ENCODE measurements around the gene TCF20. TPM values are rescaled to one million over a fixed set of nuclear protein-coding genes. Genes with fewer than 3 reads are reported as not detected.

Gene TCF20
- total and polyA plus RNA-seq, 12 donors: 5.6 to 43.9 (median 24.3) TPM

DNA sequence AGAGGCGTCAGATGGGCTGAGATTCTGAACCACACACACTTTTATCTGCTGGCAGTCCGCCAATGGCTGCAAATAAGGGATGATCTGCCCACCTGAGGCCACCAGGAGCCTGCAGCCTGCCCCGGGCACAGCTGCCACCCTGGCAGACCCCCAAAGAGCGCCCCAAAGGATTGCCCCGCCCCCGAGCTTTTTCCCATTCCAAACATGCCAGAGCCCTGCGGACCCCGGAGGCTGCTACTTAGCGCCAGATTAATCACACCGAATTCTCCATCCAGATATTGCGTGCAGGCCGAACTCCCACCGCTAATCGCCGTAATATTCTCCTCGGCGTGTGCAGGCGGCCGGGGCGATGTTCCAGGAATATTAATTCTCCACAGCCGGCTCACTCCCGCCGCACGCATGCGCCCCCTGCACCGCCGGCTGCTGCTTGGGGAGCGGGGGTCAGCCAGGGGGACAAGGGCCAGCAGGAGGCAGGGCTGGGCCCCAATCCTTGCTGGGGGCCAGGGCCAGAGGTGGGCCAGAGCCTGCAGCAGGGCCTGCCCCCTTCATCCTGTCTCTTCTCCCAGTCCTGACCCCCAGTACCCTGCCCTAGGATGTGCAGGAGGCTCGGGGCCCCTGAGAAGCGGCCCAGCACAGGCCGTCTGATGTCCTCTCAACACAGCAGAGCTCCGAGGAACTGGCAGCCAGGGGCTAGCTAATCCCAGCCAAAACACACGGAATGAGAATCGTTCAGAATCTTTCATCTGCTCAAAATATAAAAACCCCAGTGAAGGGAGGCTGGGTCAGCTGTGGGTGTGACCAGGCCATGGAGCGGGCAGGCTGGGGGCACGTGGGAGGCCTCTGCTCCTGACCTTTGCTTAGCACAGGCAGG, 19.5 kb upstream of the TCF20 start:
- Histone ChIP-seq H3K4me1 (replicated peaks in 1 of 2) (no peaks in the 10 kb centered on the region), H3K27me3 (peaks cover 6% of the 10 kb centered on the region), H3K36me3 (replicated peaks in 1 of 2) (no peaks in the 10 kb centered on the region), H3K4me3 (no peak overlapping the region), H3K9me3 (replicated peaks in 1 of 3) (no peaks in the 10 kb centered on the region), H3K27ac (peak overlapping the region in 1 of 5 donors; percentile 21)
- intact Hi-C loops (cut with DNase I): loop anchor here in 1 of 2 donors (10.0 kb wide), 1 partner anchor 135 kb away; no protein-coding TSS in a partner anchor
- TF ChIP-seq POLR2A (IDR thresholded peaks at IDR 0.05) (no peak), CTCF (IDR thresholded peaks at IDR 0.05) (no peak)
- WGBS, 4 donors: 74 to 78% (median 75%) methylated on average over 23 to 36 of the region's 36 CpGs
- no peak for DNase-seq

DNA sequence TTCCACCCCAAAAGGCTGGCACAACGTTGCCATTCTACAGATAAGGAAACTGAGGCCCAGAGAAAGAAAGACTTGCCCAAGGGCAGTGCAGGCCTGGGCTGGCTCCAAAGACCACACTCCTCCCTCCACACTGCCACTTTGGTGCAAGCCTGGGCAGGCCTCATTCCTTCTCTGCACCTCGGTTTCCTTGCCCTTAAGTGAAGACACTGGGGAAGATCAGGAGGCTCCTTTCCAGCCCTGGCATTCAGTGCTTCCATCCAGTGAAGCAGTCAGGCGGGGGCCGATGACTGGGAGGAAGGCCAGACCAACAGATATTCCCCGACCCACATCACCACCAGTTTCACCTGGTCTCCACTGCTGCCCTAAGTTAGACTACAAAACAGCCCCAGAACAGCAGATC, 18.3 kb upstream of the TCF20 start:
- Histone ChIP-seq H3K4me3 (no peak overlapping the region), H3K27me3 (peaks cover 11% of the 10 kb centered on the region), H3K36me3 (replicated peaks in 1 of 2) (no peaks in the 10 kb centered on the region), H3K9me3 (replicated peaks in 1 of 3) (no peaks in the 10 kb centered on the region), H3K4me1 (replicated peaks in 1 of 2) (peaks cover 0 to 4% of the 10 kb centered on the region in 2 donors), H3K27ac (no peak overlapping the region)
- no peak for DNase-seq
- intact Hi-C loops (cut with DNase I): no loop called here
- 84 to 97% (median 89%) methylated on average over 5 of the region's 5 CpGs for WGBS, 4 donors
- TF ChIP-seq CTCF (IDR thresholded peaks at IDR 0.05) (no peak), POLR2A (IDR thresholded peaks at IDR 0.05) (no peak)

DNA sequence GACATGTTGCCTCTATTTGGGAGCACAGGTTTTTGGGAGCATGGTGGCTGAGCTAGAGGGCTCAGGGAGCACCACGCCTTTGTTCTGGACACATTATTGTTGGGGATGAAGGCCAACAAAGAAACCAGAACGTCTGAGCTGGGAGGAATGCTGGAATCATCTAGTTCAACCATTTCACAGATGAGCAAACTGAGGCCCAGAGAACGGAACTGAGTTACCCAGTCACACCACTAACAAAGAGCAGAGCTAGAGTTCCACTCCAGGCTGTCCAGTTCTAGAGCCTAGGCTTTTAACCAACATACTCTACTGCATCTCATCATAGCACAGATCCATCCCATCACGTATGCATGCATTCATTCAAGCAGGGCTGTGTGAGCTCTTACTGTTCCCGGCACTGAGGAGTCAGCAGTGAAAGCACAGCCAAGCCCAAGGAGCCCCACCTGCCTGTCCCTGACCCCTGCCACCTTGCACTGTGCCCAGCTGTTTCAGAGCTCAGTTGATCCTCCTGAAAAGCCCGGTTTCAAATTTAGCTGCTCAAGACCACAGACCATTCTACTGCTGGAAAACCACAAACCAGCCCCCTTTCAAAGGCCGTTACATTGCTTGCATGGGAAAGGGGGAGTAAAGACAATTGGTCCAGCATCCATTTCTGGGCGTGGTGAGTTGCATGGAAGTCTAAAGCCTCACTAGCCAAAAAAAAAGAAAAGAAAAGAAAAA, 16.9 kb upstream of the TCF20 start:
- no peak for DNase-seq
- H3K4me3 ChIP-seq: no peak overlapping the region
- H3K27ac ChIP-seq: no peak overlapping the region
- H3K27me3 ChIP-seq: peaks cover 11% of the 10 kb centered on the region
- H3K4me1 ChIP-seq (replicated peaks in 1 of 2): peaks cover 0 to 5% of the 10 kb centered on the region in 2 donors
- WGBS, 4 donors: 70 to 78% (median 73%) methylated on average over 8 of the region's 8 CpGs
- no peaks in the 10 kb centered on the region for H3K36me3 ChIP-seq (replicated peaks in 1 of 2)
- no peaks in the 10 kb centered on the region for H3K9me3 ChIP-seq (replicated peaks in 1 of 3)
- intact Hi-C loops (cut with DNase I): no loop called here
- no peak for TF ChIP-seq POLR2A (IDR thresholded peaks at IDR 0.05)
- TF ChIP-seq CTCF (IDR thresholded peaks at IDR 0.05): no peak

DNA sequence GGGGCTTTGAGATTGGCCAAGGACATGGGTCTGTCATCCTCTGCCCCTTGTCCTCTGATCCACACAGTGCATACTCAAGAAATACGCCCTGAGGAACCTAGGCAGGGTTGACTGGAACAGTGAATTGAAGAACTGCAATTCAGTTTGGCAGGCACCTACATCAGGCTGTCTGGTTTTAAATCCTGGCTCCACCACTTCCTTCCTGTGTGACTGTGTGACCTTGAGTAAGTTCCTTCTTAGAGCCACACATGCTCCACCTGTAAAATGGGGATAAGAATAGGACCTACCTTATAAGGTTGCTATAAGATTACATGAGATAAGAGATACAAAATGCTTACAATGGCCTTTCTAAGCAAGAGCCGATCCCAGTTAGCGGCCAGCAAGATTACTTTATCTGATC, 15.8 kb upstream of the TCF20 start:
- Histone ChIP-seq H3K4me3 (no peak overlapping the region), H3K9me3 (replicated peaks in 1 of 3) (no peaks in the 10 kb centered on the region), H3K27ac (no peak overlapping the region), H3K27me3 (peaks cover 11% of the 10 kb centered on the region), H3K4me1 (replicated peaks in 1 of 2) (peaks cover 0 to 5% of the 10 kb centered on the region in 2 donors), H3K36me3 (replicated peaks in 1 of 2) (no peaks in the 10 kb centered on the region)
- WGBS, 4 donors: 82 to 93% (median 86%) methylated on average over 3 of the region's 3 CpGs
- no peak for DNase-seq
- intact Hi-C loops (cut with DNase I): no loop called here
- TF ChIP-seq CTCF (IDR thresholded peaks at IDR 0.05) (no peak), POLR2A (IDR thresholded peaks at IDR 0.05) (no peak)
